22Rv1 (cell line): Measurements from ENCODE around the gene ANKS1B.

Experiments
- H3K27ac ChIP-seq: fragments of 450-650 bp; 2 replicates; pipeline ENCODE4 v1.5.1; 2017
- CTCF ChIP-seq: fragments of 450-650 bp; IDR thresholded peaks from 2 replicates; pipeline ENCODE4 v1.5.1; 2017; ENCODE audit warnings: mild to moderate bottlenecking
- ZFX ChIP-seq: fragments of 450-650 bp; IDR thresholded peaks from 2 replicates; pipeline ENCODE4 v1.6.1; 2017; ENCODE audit warnings: antibody characterized with exemption, borderline replicate concordance

ANKS1B gene

GRCh38 chr12:98740751-98741150 lies 1244.0 kb downstream of the ANKS1B start:
- TF ChIP-seq CTCF = no peak
- TF ChIP-seq ZFX = no peak
- no peak overlapping the region for H3K27ac ChIP-seq

- no peak for TF ChIP-seq CTCF
- no peak for TF ChIP-seq ZFX
- no peak overlapping the region for H3K27ac ChIP-seq
Measured at GRCh38 chr12:98738539-98738938, 1246.2 kb downstream of the ANKS1B start.

GRCh38 chr12:98738002-98738401 lies 1246.7 kb downstream of the ANKS1B start:
- no peak overlapping the region for H3K27ac ChIP-seq
- no peak for TF ChIP-seq CTCF

- no peak for TF ChIP-seq ZFX
- TF ChIP-seq CTCF = no peak
- H3K27ac ChIP-seq = no peak overlapping the region
Measured at GRCh38 chr12:98737322-98737712, 1247.4 kb downstream of the ANKS1B start.

GRCh38 chr12:98736352-98737321 lies 1248.1 kb downstream of the ANKS1B start:
- no peak for TF ChIP-seq ZFX
- H3K27ac ChIP-seq = no peak overlapping the region

- H3K27ac ChIP-seq = no peak overlapping the region
- no peak for TF ChIP-seq ZFX
Measured at GRCh38 chr12:98735821-98736220, 1248.9 kb downstream of the ANKS1B start.

- TF ChIP-seq CTCF (no peak), ZFX (no peak)
- no peak overlapping the region for H3K27ac ChIP-seq
Measured at GRCh38 chr12:98733667-98734350, 1250.9 kb downstream of the ANKS1B start.

- no peak for TF ChIP-seq CTCF
- no peak for TF ChIP-seq ZFX
- H3K27ac ChIP-seq = no peak overlapping the region
Measured at GRCh38 chr12:98730412-98730811, 1254.3 kb downstream of the ANKS1B start.
